GM21737 (cell line): ENCODE data around the gene RIMKLA.
A peak's percentile ranks its signal among the peaks of the same experiment; 100 is the strongest.

Source experiments
- ATAC-seq: cut with Tn5 transposase; IDR thresholded peaks from one replicate; pipeline ENCODE4 v1.9.1; 2021; ENCODE audit warnings: mild to moderate bottlenecking, moderate library complexity; ENCODE audit not compliant: unreplicated experiment

Gene RIMKLA

DNA sequence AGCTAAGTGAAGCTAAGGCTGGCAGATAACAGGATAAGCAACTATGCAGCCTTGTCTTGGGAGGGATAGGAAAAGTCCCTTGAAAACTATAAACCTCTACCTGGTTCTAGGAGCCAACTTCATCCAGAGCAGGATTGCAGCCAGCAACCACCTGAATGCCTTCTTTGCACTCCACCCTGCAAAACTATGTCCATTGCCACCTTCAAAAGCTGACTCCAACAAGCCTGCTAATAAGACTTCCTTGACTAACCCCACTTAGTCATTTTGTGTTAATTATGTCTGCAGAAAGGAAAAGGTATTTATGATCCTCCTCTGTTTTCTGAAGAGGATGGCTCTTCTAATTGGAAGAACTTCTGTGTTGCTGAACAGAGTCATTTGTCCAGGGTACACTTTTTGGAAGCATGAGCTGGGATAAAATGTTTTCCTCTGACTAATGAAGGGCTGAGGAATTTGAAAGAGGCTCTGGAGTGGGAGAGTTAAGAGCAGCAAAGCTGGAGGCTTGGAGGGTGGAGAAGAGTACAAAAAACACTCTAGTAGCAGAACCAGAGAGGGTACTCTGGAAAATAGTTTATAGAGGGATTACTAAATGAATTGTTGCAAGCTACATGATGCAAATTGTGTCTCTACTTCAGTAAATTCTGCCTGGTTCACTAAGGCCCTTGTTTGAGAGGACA, 9.6 kb upstream of the RIMKLA start:
- ATAC-seq = no peak

DNA sequence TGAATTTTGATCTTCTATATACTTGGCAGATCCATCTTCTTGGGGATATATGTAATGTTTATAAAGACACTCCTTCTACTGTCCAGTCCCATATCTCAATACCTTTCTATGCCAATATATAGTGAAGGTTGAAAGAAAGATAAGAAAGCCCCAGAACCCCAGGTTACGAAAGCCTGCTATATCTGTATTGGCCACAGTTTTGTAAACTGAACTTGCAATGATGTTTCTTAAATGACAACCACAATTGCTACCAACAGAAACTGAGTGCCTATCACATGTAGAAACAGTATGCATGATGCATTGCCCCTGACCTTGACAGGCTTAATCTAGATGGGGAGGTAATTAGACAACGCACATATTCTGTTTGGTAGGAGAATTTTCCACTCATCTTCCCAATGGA, 7.8 kb upstream of the RIMKLA start:
- no peak for ATAC-seq

DNA sequence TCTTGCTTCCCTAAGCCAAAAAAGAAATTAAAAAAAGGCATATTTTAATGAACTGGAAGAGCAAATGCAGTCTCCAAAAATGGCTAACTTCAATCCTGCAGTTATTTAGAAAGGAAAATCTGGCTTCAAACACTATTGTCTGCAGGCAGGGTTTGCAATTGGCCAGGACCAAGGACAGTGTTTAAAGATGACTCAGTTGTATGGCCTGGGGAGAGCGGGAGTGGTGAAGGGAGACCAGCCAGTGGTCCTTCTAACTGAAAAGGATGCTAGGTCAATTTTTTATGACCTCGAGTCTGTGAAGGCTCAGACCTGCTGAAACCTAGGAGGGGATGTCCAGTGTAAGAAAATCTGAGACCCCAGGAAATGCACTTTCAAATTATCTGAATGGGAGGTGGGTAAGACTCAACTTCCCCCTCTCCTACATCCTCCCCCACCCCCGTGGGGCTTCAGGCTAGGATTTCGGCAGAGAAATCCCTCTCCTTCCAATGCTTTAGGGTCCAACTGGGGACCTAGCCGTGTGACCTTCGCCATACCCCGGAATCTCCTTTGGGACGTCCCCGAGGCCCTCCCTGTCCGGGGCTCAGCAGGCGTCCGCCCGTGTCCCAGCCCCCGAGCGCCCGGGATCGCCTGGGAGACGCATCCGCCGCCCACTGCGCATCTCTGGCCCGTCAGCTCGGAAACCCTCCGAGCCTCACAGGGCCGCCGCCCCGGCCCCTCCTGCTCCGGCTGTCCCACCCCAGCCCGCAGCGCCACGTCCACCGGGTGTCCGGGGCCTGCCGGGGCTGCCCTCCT, 602 bp upstream of the RIMKLA start:
- peak; percentile 40 for ATAC-seq

DNA sequence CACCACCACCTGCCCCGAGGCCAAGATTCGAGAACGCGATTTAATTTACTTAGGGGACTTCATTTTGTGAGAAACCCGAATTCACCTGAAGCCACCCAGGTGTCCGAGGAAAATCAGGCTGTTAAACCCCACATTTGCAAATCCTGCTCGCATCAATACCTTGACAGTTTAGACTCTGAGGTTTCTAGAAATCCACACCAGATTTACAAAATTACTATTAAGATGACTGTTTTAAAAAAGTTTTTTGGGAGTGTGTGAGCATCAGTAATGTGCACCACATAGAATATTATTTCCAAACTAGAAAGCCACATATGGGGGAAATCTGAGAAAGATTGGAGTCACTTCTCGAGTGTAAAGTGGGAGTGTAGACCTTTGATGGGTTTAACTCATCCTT, 685 bp downstream of the RIMKLA start:
- ATAC-seq = no peak

DNA sequence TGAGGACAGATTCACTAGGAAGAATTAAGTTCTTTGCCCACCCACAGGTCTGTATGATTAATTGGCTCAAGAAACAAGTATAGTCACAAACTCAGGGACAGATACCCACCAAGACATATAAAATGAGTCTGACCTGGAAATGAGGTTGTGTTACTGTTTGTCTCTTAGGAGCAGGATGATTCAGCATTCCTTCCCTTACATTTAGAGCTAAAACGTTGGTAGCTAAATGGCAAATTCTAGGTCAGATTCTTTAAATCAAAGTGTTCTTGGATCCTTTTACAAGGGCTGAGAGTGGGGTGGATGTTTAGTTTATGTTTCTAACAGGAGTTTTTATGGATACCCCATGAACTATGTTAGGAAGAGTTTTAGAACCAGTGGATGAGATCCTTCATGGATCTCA, 4.7 kb downstream of the RIMKLA start:
- no peak for ATAC-seq

DNA sequence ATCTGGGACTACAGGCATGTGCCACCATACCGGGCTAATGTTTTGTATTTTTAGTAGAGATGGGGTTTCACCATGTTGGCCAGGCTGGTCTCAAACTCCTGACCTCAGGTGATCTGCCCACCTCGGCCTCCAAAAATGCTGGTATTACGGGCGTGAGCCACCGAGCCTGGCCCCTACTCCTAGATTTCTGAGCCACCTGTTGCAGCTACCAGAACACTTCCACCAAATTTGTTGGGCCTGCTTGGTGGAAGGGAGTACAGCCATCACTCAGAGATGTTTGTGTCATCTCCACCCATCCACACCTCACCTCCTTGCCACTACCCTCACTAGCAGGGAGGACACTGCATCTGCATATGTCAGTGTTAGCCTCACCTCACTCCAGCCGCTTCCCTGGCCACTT, 5.5 kb downstream of the RIMKLA start:
- no peak for ATAC-seq

DNA sequence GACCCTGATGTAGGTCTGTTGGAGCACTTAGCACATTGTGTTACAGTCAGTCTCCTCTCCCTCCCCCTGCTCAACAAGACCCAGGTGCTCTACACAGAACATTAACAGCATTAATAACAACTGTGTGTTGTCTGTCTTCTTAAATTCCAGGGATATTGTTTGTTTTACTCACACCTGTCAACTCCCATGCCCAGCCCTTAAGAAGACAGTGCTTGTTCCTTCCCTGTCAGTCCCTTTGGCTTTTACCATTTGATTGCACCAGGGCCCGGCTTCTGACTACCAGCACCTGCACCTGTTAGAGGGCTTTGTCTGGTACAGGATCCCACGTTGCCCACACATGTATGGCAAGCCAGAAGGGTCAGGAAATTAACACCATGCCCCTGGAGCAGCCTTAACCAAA, 11.7 kb downstream of the RIMKLA start:
- no peak for ATAC-seq

DNA sequence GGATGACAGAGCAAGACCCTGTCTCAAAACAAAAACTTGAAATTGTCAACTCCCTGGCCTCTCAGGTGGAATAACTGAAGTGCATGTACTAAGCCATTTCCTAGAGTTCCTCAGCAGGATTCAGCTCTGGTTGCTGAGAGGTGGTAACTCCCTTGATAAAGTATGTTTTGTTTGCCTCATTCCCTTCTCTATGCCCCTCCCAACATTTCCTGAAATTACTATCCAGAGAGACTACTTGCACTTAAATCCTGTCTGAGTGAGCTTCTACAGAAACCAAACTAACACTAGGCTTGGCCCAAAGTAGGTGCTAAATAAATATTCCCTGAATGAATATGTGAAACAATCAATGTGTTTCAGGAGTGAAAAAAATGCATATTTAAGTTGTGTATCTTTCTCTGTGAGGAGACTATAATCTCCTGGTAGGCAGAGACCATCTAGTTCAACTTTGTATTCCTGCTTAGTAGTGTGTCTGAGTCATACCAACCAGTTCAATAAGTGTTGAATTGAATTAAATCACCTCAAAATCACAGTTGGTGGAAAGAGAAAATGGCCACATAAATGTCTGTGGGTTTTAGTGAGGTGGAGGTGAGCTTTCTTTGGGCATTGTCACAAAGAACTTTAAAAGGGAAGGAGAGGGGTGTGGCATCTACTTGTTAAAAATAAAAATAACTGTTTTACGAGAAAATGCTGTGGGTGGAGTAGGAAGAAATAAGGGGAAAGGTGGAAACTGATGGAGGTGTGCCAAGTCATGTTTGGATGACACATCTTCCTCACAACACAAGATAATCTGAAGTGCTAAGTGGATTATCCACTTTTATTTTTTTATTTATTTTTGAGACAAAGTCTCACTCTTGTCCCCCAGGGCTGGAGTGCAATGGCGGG, 12.6 kb downstream of the RIMKLA start:
- no peak for ATAC-seq

DNA sequence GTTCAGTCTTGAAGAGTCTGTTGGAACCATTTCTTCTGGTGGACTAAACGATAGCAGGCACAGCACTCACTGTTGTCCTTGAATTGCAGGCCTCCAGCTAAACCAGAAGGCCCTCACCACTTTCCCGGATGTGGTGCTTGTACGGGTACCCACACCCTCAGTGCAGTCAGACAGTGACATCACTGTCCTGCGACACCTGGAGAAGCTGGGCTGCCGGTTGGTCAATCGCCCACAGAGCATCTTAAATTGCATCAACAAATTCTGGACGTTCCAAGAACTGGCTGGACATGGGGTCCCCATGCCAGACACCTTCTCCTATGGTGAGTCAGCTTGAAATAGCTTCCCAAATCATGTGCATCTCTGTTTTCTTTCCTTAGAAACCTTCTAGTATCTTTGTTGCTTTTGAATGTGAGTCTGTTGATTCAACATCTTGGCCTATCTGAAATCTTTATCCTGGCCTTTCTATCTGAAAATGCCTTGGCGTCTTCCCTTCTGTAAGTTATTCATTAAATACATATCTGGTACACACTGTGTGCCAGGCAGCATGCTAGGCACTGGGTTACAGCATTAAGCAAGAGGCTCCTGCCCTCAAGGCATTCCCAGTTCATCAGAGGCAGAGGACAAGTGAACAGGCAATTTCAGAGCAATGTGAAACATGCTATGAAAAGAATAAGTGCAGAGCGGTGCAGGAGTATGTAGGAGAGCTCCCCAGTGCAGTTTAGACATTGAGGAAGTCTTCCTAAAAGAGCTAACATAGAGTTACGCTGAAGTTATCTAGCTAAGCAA, 18.9 kb downstream of the RIMKLA start:
- no peak for ATAC-seq

DNA sequence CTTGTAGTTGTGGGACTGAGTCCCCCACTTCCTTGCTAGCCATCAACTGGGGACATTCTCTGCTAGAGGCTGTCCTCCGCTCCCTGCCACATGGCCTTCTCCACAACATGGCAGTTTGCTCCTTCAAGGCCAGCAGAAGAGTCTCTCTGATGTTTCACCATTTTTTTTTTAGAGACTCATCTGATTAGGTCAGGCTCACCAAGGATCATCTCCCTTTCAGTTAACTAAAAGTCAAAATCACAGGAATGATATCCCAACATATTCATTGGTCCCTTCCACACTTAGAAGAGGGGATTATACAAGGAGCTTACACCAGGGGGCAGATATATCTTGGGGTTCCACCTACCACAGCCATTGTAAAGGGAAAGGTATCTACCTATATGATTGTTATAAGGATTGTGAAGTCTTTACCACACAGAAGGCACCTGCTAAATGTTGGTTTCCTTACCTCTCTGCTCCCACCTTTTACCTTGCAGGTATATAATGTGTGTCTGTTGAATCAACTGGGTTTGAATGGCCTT, 23.3 kb downstream of the RIMKLA start:
- ATAC-seq = no peak

DNA sequence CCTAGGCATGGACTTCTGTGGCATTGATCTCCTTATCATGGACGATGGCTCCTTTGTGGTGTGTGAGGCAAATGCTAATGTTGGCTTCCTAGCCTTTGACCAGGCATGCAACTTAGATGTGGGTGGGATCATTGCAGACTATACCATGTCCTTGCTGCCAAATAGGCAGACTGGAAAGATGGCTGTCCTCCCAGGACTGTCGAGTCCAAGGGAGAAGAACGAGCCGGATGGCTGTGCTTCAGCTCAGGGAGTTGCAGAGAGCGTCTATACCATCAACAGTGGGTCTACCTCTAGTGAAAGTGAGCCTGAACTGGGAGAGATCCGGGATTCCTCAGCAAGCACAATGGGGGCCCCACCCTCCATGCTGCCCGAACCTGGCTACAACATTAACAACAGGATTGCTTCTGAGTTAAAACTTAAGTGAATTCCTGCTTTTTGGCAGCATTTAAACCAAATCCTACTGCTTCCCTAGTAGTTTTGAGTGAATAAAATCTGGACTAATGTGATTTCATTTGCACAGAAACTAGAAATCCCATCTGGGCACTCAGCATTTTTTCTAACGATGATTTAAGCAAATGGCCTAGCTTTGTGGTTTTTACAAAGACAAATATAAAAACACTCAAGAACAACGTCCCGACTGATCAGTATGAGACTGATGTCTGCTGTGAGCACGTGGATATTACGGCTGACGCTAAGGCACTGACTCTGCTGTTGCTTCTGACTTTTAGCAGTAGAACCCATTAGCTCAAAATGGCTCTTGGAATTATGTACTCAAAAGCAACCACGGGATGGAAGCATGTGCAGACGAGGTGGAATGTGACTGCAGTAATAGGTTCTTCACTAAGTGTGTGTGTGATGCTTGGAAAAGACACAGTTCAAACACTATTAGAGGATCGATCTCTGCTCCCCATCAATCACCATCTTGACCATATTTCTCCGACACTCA, 34.2 kb downstream of the RIMKLA start:
- no peak for ATAC-seq

DNA sequence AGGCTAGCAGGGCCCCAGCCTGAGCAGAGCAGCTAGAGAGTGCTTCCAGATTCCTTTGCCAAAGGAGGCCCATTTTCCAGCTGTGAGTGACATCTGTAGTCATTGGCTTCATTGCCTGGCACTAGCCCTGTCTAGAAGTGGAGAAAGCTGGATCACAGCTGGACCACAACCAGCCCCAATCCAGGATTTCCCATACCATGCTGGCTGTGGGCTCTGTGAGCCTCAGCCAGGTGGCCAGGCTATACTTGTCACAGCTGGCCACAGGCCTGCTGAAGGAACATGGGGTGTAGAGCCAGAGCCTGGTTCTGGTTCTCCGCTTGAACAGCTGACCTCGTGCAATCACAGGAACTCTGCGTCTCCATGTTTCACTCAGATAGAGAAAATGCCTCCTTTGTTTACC, 36.6 kb downstream of the RIMKLA start:
- no peak for ATAC-seq

DNA sequence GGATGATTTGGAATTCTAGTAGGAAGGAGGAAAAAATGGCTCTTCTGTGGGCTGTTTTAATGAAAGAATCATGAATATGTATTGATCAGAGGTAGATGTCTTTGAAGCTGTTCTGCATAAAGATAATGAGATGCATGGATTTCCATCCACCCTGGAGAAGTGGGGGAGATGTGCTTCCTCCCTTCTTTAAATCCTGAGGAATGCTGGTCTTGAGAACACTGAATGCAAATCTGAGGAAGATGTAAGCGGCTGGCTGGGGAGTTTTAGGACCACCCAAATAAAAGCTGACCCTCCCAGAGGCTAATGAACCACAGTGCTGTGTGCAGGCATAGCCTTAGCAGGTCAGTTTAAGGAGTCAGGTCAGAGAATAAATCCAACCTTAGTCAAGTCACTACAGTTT, 37.9 kb downstream of the RIMKLA start:
- ATAC-seq = no peak

DNA sequence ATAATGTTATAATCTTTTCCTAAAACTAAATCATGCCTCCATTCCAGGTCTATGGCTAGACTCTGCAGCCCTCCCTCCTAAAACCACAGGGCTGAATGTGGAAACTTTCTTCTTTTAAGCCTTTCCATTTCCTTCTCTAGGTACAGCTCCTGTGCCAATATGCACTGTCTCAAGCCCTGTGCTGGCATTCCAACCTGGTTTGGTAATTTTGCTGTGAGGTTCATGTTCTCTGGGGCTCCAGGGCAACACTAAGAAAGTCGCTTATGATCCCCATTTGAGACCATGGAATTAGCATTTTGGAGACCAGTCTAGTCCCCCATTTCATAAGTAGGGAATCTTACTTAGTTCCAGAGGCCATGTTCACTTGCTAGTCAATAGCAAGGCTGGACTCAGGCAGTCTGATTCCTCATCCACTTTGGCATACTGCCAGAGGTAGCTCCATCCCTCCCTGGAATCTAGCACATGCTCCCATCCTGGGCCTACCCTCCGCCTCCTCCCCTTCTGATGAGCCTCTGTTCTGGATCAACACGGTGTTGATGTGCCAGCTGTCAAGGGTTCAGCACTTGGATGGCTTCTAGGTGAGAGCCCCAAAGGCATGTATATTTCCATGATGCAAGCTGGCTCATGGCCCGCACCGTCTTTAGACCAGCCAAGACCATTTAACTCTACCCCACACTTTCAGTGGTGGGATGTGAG, 38.7 kb downstream of the RIMKLA start:
- no peak for ATAC-seq

DNA sequence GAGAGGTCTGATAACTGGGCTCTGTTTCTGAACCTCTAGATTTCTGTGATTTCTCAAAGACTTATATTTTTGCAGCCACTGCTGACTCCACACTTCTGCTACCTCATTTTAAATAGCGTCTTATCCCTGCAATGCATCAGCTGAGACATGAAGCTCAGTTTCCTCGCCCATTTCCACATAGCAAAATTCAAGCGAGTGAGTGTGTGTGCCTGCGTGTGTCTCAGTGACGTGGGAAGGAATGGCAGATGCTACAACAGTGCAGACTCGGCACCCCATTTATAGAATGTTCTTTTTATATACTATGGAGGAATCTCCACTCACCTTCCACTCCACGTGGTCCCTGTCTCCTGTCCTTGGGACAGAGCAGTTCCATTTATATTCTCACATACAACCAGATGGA, 39.5 kb downstream of the RIMKLA start:
- no peak for ATAC-seq

DNA sequence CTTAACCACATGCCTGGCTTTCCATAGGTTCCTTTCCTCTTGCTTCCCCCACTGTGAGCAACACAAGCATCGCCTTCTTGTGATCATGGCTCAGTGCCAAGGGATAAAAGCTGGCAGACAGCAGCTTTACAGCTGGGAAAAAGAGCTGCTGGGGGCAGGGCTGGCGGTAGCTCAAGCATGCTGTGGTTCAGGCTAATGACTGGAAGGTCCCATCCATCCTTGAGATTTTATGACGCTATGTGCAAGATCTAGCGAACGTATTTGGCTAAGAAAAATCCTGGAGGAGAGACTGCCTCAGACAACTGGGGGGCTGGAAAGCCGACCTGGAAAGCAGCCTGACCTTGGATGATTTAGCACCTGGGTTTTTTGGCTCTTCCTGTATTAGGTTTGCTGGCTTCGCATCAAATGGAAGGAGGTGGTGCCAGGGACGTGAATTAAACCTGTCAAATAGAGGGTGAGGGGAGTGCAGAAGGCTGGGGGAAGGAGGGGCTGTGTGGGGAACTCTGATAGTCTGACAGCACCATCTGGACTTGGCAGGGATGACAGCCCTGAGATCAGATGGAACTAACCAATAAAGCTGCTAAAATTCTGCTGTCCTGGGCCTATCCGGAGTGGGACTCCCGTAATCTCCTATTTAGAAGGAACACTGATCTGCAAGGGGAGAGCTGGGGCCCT, 40.5 kb downstream of the RIMKLA start:
- ATAC-seq = no peak

DNA sequence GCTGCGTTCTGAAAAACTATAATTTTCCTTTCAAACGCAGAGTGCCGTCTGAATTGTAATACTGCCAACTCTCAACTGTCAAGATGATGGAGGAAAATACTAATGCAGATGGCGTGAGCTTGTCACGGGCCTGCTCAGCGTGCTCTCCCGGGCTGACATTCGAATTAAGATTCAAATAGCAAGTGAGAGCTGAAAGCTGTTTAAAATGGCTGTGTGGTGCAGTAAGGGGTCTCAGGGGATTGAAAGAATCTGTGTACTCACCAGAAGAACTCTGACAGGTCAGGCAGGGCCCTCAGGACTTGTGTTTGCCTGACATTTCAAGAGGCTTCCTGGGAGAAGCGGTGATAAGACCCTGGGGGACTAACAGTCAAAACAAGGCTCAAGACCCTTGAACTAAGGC, 42.1 kb downstream of the RIMKLA start:
- ATAC-seq = no peak

DNA sequence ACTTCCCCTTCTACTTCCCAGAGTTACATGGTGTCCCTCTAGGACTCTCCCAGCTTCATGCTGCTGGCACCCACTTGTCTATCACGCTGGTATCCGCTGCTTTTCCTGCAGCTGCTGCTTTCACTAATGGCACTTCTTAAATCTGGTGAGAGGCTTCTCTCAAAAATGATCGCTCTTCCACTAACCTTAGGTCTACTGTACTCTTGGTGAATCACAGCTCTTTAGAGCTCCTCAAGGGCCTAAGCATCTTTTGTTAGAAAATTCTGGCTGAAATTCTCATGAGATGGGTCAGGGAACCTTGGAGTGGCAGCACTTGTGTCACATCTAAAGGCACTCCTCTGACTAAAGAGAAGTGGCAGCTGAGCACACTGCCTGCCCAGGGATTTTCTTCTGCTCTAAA, 43.1 kb downstream of the RIMKLA start:
- ATAC-seq = no peak
